Activated naive CD8-positive, alpha-beta T cell (primary cell): ENCODE results near the gene PRKAA2.

Experiments
- H3K27ac Mint-ChIP-seq: one replicate; pipeline ENCODE4 v1.8.0; 2021; ENCODE audit warnings: mixed read lengths
- H3K27me3 Mint-ChIP-seq: one replicate; pipeline ENCODE4 v1.8.0; 2021; ENCODE audit warnings: mixed read lengths
- H3K36me3 Mint-ChIP-seq: one replicate; pipeline ENCODE4 v1.8.0; 2021; ENCODE audit warnings: mixed read lengths
- H3K4me1 Mint-ChIP-seq: one replicate; pipeline ENCODE4 v1.8.0; 2021; ENCODE audit warnings: low read depth, mixed read lengths
- H3K4me3 Mint-ChIP-seq: one replicate; pipeline ENCODE4 v1.8.0; 2021; ENCODE audit warnings: mild to moderate bottlenecking, mixed read lengths
- H3K9me3 Mint-ChIP-seq: one replicate; pipeline ENCODE4 v1.8.0; 2021; ENCODE audit warnings: low read depth, mixed read lengths

PRKAA2 gene

DNA sequence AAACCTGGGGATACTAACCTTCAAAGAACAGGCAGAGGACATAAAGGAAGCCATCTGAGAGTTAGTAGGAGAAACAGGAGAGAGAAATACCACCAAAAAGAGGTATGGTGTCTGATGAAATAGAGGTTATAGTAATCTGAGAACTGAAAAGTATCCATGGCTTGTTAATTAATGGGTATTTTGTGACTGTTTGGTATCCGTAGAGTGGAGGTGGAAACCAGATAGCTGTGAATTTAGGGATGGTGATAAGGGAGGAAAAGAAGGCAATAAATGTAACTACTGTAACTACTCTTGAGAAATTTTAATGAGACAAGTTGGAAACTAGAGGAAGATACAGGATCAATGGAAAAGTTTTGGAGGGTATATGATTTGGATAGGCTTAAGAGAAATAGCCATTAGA is 27.5 kb downstream of the PRKAA2 start:
- H3K36me3 Mint-ChIP-seq: no peaks in the 10 kb centered on the region
- no peak overlapping the region for H3K4me3 Mint-ChIP-seq
- H3K4me1 Mint-ChIP-seq: no peaks in the 10 kb centered on the region
- no peaks in the 10 kb centered on the region for H3K9me3 Mint-ChIP-seq
- peaks cover 12% of the 10 kb centered on the region for H3K27me3 Mint-ChIP-seq
- H3K27ac Mint-ChIP-seq: no peak overlapping the region

DNA sequence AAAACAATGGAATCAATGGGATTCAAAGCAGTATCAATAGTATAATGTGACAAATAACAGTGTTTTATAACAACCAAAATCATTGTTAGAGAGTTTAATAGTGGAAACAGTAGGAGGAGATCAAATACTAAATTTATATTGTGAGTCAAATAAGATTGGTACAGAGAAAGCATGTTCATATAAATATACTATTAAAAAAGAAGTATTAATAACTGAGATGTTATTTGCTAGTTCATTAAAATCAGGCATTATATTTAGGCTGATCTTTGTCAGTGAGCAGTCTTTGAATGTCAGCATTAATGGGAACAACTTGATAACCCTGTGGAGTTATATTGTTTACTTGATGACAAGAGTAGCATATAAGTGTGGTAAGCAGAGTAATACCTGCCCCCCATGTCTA is 30.6 kb downstream of the PRKAA2 start:
- Mint-ChIP-seq H3K27ac (no peak overlapping the region), H3K4me3 (no peak overlapping the region), H3K4me1 (no peaks in the 10 kb centered on the region), H3K27me3 (peaks cover 9% of the 10 kb centered on the region), H3K9me3 (no peaks in the 10 kb centered on the region), H3K36me3 (no peaks in the 10 kb centered on the region)

DNA sequence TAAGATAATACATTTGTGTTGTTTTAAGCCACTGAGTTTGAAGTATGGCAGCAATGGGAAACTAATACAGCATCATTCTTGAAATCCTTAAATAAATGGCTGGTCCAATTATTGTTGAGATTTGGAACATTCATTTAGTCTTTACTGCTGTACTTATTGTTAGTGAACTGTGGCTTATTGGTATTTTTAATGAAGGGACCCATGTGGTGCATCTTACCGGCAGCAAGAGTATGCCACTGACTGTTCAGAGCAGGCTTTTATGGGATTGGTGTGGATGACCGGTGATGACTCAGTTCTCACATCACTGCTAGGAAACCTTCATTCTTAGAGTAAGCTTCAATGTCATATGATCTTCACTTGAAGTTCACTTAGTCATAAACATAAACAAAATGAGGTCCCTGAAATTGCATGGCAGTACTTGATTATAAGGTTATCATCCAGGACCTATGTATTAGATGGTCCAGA is 31.5 kb downstream of the PRKAA2 start:
- Mint-ChIP-seq H3K27ac (no peak overlapping the region), H3K27me3 (peaks cover 9% of the 10 kb centered on the region), H3K9me3 (no peaks in the 10 kb centered on the region), H3K36me3 (no peaks in the 10 kb centered on the region), H3K4me1 (no peaks in the 10 kb centered on the region), H3K4me3 (no peak overlapping the region)

DNA sequence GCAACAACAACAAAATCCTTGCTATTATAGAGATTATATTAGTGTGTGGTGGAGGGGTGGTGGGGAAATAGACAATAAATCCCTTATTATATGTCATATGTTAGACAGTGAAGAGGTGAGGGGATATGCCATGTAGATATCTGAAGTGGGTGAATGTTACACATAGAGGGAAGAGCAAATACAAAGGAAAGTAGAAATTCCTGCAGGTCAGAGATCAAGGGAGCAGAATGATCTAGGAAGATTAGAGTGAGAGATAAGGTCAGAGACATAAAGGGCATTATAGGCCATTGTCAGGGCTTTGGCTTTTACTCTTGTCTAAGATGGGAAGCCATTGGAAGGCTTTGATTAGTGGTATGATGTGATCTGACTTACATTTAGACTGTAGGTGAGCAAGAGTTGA is 38.5 kb downstream of the PRKAA2 start:
- Mint-ChIP-seq H3K4me3 (no peak overlapping the region), H3K27me3 (no peaks in the 10 kb centered on the region), H3K36me3 (no peaks in the 10 kb centered on the region), H3K4me1 (no peaks in the 10 kb centered on the region), H3K9me3 (no peaks in the 10 kb centered on the region), H3K27ac (no peak overlapping the region)

DNA sequence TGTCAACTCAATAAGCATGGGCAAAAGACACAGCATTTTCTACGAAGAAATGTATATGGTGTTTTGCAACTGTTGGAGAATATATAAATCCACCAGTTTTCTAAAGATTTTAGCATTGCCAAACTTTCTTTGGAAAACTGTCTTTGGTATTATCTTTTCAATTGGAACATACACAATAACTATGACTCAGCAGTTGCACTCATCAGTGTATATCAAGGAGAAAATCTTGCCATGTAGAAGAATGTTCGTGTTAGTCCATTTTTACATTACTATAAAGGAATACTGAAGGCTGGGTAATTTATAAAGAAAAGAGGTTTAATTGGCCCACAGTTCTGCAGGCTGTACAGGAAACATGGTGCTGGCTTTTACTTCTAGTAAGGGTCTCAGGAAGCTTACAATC is 41.1 kb downstream of the PRKAA2 start:
- Mint-ChIP-seq H3K9me3 (no peaks in the 10 kb centered on the region), H3K27me3 (no peaks in the 10 kb centered on the region), H3K4me3 (no peak overlapping the region), H3K36me3 (no peaks in the 10 kb centered on the region), H3K27ac (no peak overlapping the region), H3K4me1 (no peaks in the 10 kb centered on the region)

DNA sequence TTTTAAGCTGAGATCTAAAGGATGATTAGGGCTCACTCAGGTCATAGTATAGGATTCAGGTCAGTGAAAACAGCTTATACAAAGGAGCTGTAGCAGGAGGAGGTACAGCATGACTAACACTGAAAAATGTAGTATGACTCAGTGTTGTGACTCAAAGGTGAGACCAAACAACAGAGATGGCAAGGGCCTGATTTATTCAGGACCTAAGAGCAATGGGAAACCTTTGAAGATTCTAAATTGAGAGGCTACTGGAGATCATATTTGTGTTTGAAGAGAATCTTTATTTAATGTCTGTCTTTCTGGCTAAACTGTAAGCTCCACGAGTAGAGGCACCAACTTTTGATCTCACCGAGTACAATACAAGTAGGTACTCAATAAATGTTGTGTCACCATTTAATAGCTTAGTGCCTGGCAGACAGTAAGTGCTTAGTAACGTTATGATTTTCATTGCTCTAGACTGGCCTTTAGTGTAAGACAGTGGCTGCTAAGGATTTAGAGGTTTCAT is 43.5 kb downstream of the PRKAA2 start:
- Mint-ChIP-seq H3K4me3 (no peak overlapping the region), H3K36me3 (no peaks in the 10 kb centered on the region), H3K9me3 (no peaks in the 10 kb centered on the region), H3K27me3 (no peaks in the 10 kb centered on the region), H3K27ac (no peak overlapping the region), H3K4me1 (no peaks in the 10 kb centered on the region)

DNA sequence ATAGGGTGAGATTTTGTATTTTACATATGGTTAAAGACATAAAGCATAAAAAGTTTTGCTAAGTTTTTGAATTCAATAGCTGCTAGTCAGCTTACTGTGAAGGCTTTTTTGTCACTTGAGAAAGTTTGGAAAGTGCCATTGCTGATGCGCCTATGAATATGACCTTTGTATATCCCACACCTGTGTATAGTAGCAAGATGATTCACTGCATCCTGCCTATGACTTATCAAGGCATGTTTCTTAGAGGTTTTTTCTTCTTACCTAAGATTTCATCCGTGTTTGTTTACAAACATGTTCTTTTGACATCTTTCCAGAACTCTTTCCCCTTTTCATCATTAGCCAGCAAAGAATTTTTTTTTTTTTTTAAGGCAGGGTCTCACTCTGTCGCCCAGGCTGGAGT is 51.5 kb downstream of the PRKAA2 start:
- Mint-ChIP-seq H3K27ac (no peak overlapping the region), H3K4me1 (no peaks in the 10 kb centered on the region), H3K27me3 (peaks cover 4% of the 10 kb centered on the region), H3K4me3 (no peak overlapping the region), H3K9me3 (peaks cover 3% of the 10 kb centered on the region), H3K36me3 (no peaks in the 10 kb centered on the region)

DNA sequence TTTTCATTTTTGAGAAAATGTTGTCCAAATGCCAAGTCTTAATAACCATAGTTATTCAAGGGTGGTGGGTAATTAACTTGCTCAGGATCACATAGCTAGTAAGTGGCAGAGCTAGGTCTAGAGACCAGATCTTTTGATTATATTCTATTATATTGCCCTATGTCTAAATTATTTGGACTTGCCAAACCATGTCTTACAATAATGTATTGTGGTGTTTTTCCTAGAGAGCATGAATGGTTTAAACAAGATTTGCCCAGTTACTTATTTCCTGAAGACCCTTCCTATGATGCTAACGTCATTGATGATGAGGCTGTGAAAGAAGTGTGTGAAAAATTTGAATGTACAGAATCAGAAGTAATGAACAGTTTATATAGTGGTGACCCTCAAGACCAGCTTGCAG is 58.6 kb downstream of the PRKAA2 start:
- Mint-ChIP-seq H3K4me3 (no peak overlapping the region), H3K9me3 (peaks cover 5% of the 10 kb centered on the region), H3K36me3 (no peaks in the 10 kb centered on the region), H3K27me3 (peaks cover 7% of the 10 kb centered on the region), H3K4me1 (no peaks in the 10 kb centered on the region), H3K27ac (no peak overlapping the region)

DNA sequence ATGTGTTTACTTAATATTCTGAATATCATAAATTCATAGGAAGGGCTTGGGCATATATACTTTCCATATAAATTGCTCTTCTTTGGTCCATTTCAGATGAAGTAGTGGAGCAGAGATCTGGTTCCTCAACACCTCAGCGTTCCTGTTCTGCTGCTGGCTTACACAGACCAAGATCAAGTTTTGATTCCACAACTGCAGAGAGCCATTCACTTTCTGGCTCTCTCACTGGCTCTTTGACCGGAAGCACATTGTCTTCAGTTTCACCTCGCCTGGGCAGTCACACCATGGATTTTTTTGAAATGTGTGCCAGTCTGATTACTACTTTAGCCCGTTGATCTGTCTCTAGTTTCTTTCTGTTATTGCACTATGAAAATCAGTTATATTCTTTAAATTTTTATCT is 62.3 kb downstream of the PRKAA2 start:
- H3K4me1 Mint-ChIP-seq: no peaks in the 10 kb centered on the region
- no peaks in the 10 kb centered on the region for H3K36me3 Mint-ChIP-seq
- peaks cover 2% of the 10 kb centered on the region for H3K9me3 Mint-ChIP-seq
- no peak overlapping the region for H3K27ac Mint-ChIP-seq
- peaks cover 15% of the 10 kb centered on the region for H3K27me3 Mint-ChIP-seq
- no peak overlapping the region for H3K4me3 Mint-ChIP-seq

DNA sequence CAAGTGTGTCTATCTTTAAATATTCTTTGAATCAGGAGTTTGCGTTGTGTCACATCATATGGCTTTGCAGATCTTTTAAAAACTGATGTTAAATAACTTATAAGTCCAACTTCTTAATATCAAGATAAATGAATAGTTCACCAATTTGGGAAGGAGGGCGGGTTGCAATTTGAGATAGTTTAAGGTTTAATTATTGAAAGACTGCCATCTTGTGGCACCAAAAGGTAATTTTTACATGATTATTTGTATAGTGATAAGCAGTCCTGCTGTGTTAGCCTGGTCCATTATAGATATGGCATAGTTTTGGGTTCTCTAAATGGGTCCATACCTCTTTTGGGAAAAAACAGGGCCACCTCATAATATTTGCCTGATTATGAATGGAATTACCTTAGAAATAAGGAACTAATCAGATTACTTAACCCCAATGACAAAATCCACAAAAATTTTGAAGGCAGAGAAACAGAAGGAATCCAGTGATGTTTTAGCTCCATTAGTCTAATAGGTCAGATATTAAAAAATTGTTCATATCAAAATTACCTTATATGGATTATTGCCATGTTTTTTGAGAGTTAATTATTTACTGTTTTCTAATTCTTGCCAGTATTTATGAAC is 64.3 kb downstream of the PRKAA2 start:
- Mint-ChIP-seq H3K9me3 (no peaks in the 10 kb centered on the region), H3K4me1 (no peaks in the 10 kb centered on the region), H3K36me3 (no peaks in the 10 kb centered on the region), H3K27me3 (peaks cover 16% of the 10 kb centered on the region), H3K4me3 (no peak overlapping the region), H3K27ac (no peak overlapping the region)

DNA sequence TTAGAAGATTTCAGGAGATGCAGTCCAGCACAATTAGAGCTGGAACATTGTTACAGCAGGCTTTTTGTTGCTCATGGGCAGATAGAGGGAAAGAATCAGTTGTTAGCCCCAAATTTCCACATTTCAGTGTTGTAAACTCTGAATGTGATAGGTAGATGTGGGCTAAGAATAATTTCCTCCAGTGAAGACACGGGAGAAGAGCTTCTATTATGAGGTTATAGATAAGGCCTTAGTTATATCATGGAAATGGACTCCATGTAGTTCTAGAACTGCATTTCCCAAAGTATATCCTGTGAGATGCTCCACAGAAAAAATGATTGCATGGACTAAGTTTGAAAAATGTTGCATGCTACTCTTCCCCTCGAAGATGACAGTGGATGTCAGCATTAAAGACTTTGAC is 64.9 kb downstream of the PRKAA2 start:
- no peak overlapping the region for H3K4me3 Mint-ChIP-seq
- no peak overlapping the region for H3K27ac Mint-ChIP-seq
- H3K27me3 Mint-ChIP-seq: peaks cover 16% of the 10 kb centered on the region
- no peaks in the 10 kb centered on the region for H3K9me3 Mint-ChIP-seq
- H3K36me3 Mint-ChIP-seq: no peaks in the 10 kb centered on the region
- H3K4me1 Mint-ChIP-seq: no peaks in the 10 kb centered on the region

DNA sequence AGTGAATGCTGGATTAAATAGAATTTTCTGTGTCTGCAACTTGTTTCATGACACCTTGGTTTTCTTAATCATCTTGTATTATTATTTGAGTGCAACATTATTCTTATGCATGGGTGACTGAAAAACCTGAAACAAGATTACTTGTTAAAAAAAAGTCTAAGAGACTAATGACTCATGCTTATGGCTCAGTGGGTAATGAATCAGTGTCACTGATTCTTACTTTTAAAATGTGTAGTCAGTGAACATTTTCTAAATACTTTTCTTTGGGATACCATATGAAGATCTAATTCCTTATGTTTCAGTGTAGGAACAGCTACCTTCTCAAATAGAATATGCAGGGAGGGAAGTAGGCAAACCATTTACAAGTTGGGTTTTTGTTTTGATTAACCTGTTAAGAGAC is 65.5 kb downstream of the PRKAA2 start:
- Mint-ChIP-seq H3K9me3 (no peaks in the 10 kb centered on the region), H3K4me1 (no peaks in the 10 kb centered on the region), H3K27me3 (peaks cover 18% of the 10 kb centered on the region), H3K36me3 (no peaks in the 10 kb centered on the region), H3K4me3 (no peak overlapping the region), H3K27ac (no peak overlapping the region)

DNA sequence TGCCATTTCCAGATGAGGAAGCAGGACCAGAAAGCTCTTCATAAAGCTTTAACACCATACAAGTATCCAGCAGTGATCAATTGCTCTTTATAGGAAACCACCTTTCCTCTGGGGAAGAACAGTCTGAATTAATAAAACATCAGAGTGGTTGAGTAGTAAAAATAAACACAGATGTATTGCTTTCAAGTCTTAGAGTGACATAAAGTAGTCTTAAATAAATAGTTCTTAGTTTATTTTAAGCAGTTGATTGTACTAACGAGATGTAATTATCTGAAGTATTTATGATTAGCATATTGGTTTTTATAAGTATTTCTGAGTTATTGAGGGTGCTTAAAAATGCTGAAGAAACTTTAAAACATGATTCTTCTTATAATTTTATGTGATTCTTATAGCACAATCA is 67.0 kb downstream of the PRKAA2 start:
- Mint-ChIP-seq H3K27ac (no peak overlapping the region), H3K27me3 (peaks cover 15% of the 10 kb centered on the region), H3K9me3 (no peaks in the 10 kb centered on the region), H3K4me3 (no peak overlapping the region), H3K4me1 (no peaks in the 10 kb centered on the region), H3K36me3 (no peaks in the 10 kb centered on the region)

DNA sequence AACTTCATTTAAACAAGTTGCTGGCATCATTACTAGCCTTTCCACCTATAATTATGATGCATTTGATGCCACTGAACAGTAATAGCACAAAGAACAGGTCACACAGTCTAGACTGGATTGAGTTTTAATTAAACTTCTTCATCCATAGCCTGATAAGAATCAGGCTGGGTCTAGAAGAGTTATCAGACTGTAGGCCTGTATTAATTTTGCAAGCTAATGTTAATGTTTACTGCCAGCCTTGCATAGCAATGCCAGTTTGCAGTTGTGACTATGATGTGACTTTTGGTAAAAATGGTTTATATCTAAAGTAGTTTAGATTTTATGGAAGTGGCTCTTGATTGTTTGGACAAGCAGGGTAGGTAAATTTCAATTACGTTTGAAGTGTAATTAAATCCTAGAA is 68.0 kb downstream of the PRKAA2 start:
- H3K27me3 Mint-ChIP-seq: peaks cover 13% of the 10 kb centered on the region
- no peak overlapping the region for H3K27ac Mint-ChIP-seq
- H3K9me3 Mint-ChIP-seq: no peaks in the 10 kb centered on the region
- H3K4me1 Mint-ChIP-seq: no peaks in the 10 kb centered on the region
- H3K36me3 Mint-ChIP-seq: no peaks in the 10 kb centered on the region
- H3K4me3 Mint-ChIP-seq: no peak overlapping the region

DNA sequence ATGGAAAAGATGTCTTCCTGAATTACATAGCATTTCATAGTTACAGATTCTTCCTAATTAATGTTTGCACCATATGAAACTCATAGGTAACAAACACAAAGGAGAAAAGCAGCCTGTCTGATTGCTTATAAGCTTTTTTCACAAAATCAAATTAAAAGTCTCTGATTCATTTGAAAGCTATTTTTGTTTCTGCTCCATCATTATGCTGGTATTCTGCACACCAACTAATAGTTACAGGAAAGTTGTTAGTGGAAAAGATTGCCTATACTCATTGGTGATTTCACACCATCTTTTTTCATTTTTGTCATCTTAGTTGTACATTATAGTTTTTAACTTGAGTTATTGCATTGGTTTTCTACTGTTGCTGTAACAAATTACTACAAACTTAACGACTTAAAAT is 70.0 kb downstream of the PRKAA2 start:
- no peak overlapping the region for H3K27ac Mint-ChIP-seq
- H3K27me3 Mint-ChIP-seq: peaks cover 6% of the 10 kb centered on the region
- H3K4me3 Mint-ChIP-seq: no peak overlapping the region

DNA sequence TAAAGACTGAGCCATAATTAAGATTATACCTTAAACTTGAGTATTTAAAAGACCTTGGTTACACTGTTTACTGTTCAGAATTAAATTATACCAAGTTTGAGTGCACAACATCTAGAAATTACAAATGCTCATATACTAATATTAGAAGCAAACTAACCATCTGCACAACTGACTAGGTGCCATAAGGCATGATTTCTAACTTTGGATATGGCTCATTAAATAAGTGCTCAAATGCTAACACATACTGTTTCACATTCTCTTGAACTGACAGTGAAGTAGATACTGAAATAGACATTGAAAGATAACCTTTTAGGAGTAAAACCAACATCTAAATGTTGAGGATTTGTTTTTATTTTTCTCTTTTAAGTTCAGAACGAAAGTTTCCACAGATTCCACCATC is 74.1 kb downstream of the PRKAA2 start:
- Mint-ChIP-seq H3K4me1 (no peaks in the 10 kb centered on the region), H3K27ac (no peak overlapping the region), H3K4me3 (no peak overlapping the region), H3K9me3 (no peaks in the 10 kb centered on the region), H3K27me3 (peaks cover 9% of the 10 kb centered on the region), H3K36me3 (no peaks in the 10 kb centered on the region)

More for the DNA sequence above, 70.0 kb downstream of the PRKAA2 start:
- Mint-ChIP-seq H3K9me3 (no peaks in the 10 kb centered on the region), H3K36me3 (no peaks in the 10 kb centered on the region), H3K4me1 (no peaks in the 10 kb centered on the region)
